H9 (cell line): ENCODE measurements around the gene GBP2. TPM values are rescaled to one million over a fixed set of nuclear protein-coding genes. Genes with fewer than 3 reads are reported as not detected.

Experiments used
- DNase-seq: peaks from one replicate; pipeline ENCODE4 v3.0.0-alpha.2; 2017
- H2AFZ ChIP-seq: one replicate; pipeline ENCODE4 v1.6.1; 2013; ENCODE audit warnings: mild to moderate bottlenecking, low read length, control low read depth, moderate library complexity
- H2AK5ac ChIP-seq: 2 replicates; pipeline ENCODE4 v1.6.1; 2013; ENCODE audit warnings: low read length, control low read depth, mixed read lengths; ENCODE audit not compliant: insufficient read length
- H2BK120ac ChIP-seq: one replicate; pipeline ENCODE4 v1.6.1; 2013; ENCODE audit warnings: low read depth, mild to moderate bottlenecking, low read length, control low read depth, inconsistent platforms; ENCODE audit not compliant: poor library complexity, severe bottlenecking
- H2BK12ac ChIP-seq: 2 replicates; pipeline ENCODE4 v1.6.1; 2013; ENCODE audit warnings: low read length, control low read depth, mixed read lengths, low read depth; ENCODE audit not compliant: insufficient read length
- H2BK15ac ChIP-seq: 2 replicates; pipeline ENCODE4 v1.6.1; 2013; ENCODE audit warnings: low read depth, low read length, control low read depth
- H2BK20ac ChIP-seq: one replicate; pipeline ENCODE4 v1.6.1; 2013; ENCODE audit warnings: low read depth, mild to moderate bottlenecking, low read length, control low read depth, inconsistent platforms; ENCODE audit not compliant: poor library complexity, severe bottlenecking
- H2BK5ac ChIP-seq: 2 replicates; pipeline ENCODE4 v1.6.1; 2013; ENCODE audit warnings: low read length, control low read depth, mixed read lengths; ENCODE audit not compliant: insufficient read length
- H3K14ac ChIP-seq: 2 replicates; pipeline ENCODE4 v1.6.1; 2013; ENCODE audit warnings: low read length, control low read depth; ENCODE audit not compliant: insufficient read depth
- H3K18ac ChIP-seq: 2 replicates; pipeline ENCODE4 v1.6.1; 2013; ENCODE audit warnings: low read depth, mild to moderate bottlenecking, mixed read lengths, low read length, control low read depth; ENCODE audit not compliant: insufficient read length
- H3K23ac ChIP-seq: 2 replicates; pipeline ENCODE4 v1.6.1; 2013; ENCODE audit warnings: low read length, control low read depth, mixed read lengths, low read depth; ENCODE audit not compliant: insufficient read length
- H3K23me2 ChIP-seq: 2 replicates; pipeline ENCODE4 v1.6.1; 2013; ENCODE audit warnings: low read depth, mild to moderate bottlenecking, mixed read lengths, low read length, control low read depth; ENCODE audit not compliant: insufficient read length, poor library complexity, severe bottlenecking
- H3K27ac ChIP-seq: 2 replicates; pipeline ENCODE4 v1.5.1; 2013; ENCODE audit warnings: low read length, control low read depth, mixed read lengths, low read depth; ENCODE audit not compliant: insufficient read length
- H3K27me3 ChIP-seq: 2 replicates; pipeline ENCODE4 v1.6.1; 2013; ENCODE audit warnings: low read length, control low read depth, inconsistent platforms; ENCODE audit not compliant: insufficient read depth
- H3K4ac ChIP-seq: 2 replicates; pipeline ENCODE4 v1.6.1; 2013; ENCODE audit warnings: low read depth, mild to moderate bottlenecking, control low read depth, inconsistent platforms, low read length, moderate library complexity
- H3K4me1 ChIP-seq: 2 replicates; pipeline ENCODE4 v1.6.1; 2013; ENCODE audit warnings: low read length, control low read depth, inconsistent platforms; ENCODE audit not compliant: insufficient read depth
- H3K4me2 ChIP-seq: 2 replicates; pipeline ENCODE4 v1.6.1; 2013; ENCODE audit warnings: low read length, control low read depth, mixed read lengths; ENCODE audit not compliant: insufficient read length, insufficient read depth
- H3K56ac ChIP-seq: 2 replicates; pipeline ENCODE4 v1.6.1; 2013; ENCODE audit warnings: low read depth, mild to moderate bottlenecking, mixed read lengths, low read length, control low read depth; ENCODE audit not compliant: insufficient read length
- H3K79me1 ChIP-seq: 2 replicates; pipeline ENCODE4 v1.6.1; 2013; ENCODE audit warnings: low read depth, mild to moderate bottlenecking, moderate library complexity, low read length, control low read depth, inconsistent platforms; ENCODE audit not compliant: insufficient read depth, poor library complexity, severe bottlenecking
- H3K79me2 ChIP-seq: 2 replicates; pipeline ENCODE4 v1.6.1; 2013; ENCODE audit warnings: low read length, control low read depth, inconsistent platforms; ENCODE audit not compliant: insufficient read depth
- H3K9ac ChIP-seq: 2 replicates; pipeline ENCODE4 v1.6.1; 2013; ENCODE audit warnings: low read length, control low read depth, mixed read lengths; ENCODE audit not compliant: insufficient read length; ENCODE audit errors: extremely low read depth
- H3K9me3 ChIP-seq: one replicate; pipeline ENCODE4 v1.6.1; 2013; ENCODE audit warnings: low read depth, low read length, inconsistent platforms; ENCODE audit not compliant: control insufficient read depth
- H3T11ph ChIP-seq: one replicate; pipeline ENCODE4 v1.6.1; 2013; ENCODE audit warnings: mild to moderate bottlenecking, low read length, control low read depth, inconsistent platforms
- H4K20me1 ChIP-seq: one replicate; pipeline ENCODE4 v1.6.1; 2013; ENCODE audit not compliant: control insufficient read depth, insufficient read length, insufficient read depth
- H4K5ac ChIP-seq: 2 replicates; pipeline ENCODE4 v1.6.1; 2013; ENCODE audit warnings: low read depth, mild to moderate bottlenecking, mixed read lengths, low read length, control low read depth; ENCODE audit not compliant: insufficient read length
- H4K8ac ChIP-seq: replicated peaks from 2 replicates; pipeline ENCODE4 v1.6.1; 2013; ENCODE audit warnings: low read length, control low read depth, mixed read lengths, low read depth; ENCODE audit not compliant: insufficient read length
- H4K91ac ChIP-seq: 2 replicates; pipeline ENCODE4 v1.6.1; 2013; ENCODE audit warnings: low read depth, mild to moderate bottlenecking, moderate library complexity, mixed read lengths, low read length, control low read depth; ENCODE audit not compliant: insufficient read length
- H3K27ac Mint-ChIP-seq, 3 experiments: 2 replicates in 2 of 3; 3 replicates in 1 of 3; pipeline ENCODE4 v1.8.0; 2020 to 2021; ENCODE audit warnings: mixed read lengths in 3 of 3, mild to moderate bottlenecking in 1 of 3, moderate library complexity in 1 of 3
- H3K27me3 Mint-ChIP-seq: 2 replicates; pipeline ENCODE4 v1.8.0; 2021; ENCODE audit warnings: low read depth, mild to moderate bottlenecking, moderate library complexity, mixed read lengths
- H3K36me3 Mint-ChIP-seq, 3 experiments: 2 replicates in 2 of 3; 3 replicates in 1 of 3; pipeline ENCODE4 v1.8.0; 2020 to 2021; ENCODE audit warnings: low read depth in 3 of 3, mixed read lengths in 3 of 3; ENCODE audit not compliant: insufficient read depth in 1 of 3
- H3K4me1 Mint-ChIP-seq, 2 experiments: 2 replicates each; pipeline ENCODE4 v1.8.0; 2020; ENCODE audit warnings: mixed read lengths in 2 of 2
- H3K4me3 Mint-ChIP-seq, 2 experiments: 2 replicates in 1 of 2; 3 replicates in 1 of 2; pipeline ENCODE4 v1.8.0; 2020 to 2021; ENCODE audit warnings: mild to moderate bottlenecking in 2 of 2, mixed read lengths in 2 of 2, moderate library complexity in 1 of 2
- H3K9me3 Mint-ChIP-seq, 2 experiments: 2 replicates in 1 of 2; 3 replicates in 1 of 2; pipeline ENCODE4 v1.8.0; 2020; ENCODE audit warnings: mild to moderate bottlenecking in 2 of 2, mixed read lengths in 2 of 2, moderate library complexity in 1 of 2
- CTCF ChIP-seq: fragments of 200-600 bp; sonication (generic); conservative IDR thresholded peaks from 3 replicates; pipeline ENCODE4 v1.8.0; 2021; ENCODE audit warnings: antibody characterized with exemption, mild to moderate bottlenecking
- WGBS: extraction: QIAGEN DNeasy Blood & Tissue Kit; methylation state at CpG from one replicate; pipeline ENCODE4 v1.1.7; 2013; ENCODE audit warnings: missing lambda C conversion rate, low lambda C conversion rate, mixed read lengths; ENCODE audit not compliant: insufficient read length; ENCODE audit errors: extremely low coverage; 5-methylcytosine and 5-hydroxymethylcytosine counted together
- total RNA-seq: library from RNA; stranded (reverse); gene quantifications from 2 replicates; pipeline ENCODE4 v1.2.1, GENCODE V29; 2021

GBP2 gene
- total RNA-seq, 1 experiment from 2014 or later: not detected

GRCh38 chr1:89142160-89142559, 16.2 kb upstream of the GBP2 start:
- no peak overlapping the region for H3K14ac ChIP-seq
- no peak overlapping the region for H3K4ac ChIP-seq
- Mint-ChIP-seq H3K27ac (0 out of 7 replicates have a peak overlapping the region, but pooled peaks of 1 of the 3 experiments have one; percentile 31), H3K27me3 (no peaks in the 10 kb centered on the region; the same call in 1 of the 2 replicates), H3K9me3 (peaks cover 4% of the 10 kb centered on the region in 2 experiments; a peak in 2 of 5 replicates), H3K4me1 (peaks cover 0 to 3% of the 10 kb centered on the region in 2 experiments; a peak in 1 of 4 replicates), H3K36me3 (no peaks in the 10 kb centered on the region), H3K4me3 (no peak overlapping the region)
- no peak overlapping the region for H3K56ac ChIP-seq
- no peaks in the 10 kb centered on the region for H3K9me3 ChIP-seq
- H3K4me1 ChIP-seq: no peaks in the 10 kb centered on the region
- H2BK5ac ChIP-seq: no peak overlapping the region
- no peak overlapping the region for H3K9ac ChIP-seq
- no peaks in the 10 kb centered on the region for H3K79me2 ChIP-seq
- H3K4me2 ChIP-seq: no peak overlapping the region
- no peak overlapping the region for H3K23ac ChIP-seq
- no peak for DNase-seq
- H3K79me1 ChIP-seq: no peaks in the 10 kb centered on the region
- TF ChIP-seq CTCF: no peak
- H2BK12ac ChIP-seq: no peak overlapping the region
- no peaks in the 10 kb centered on the region for H3K23me2 ChIP-seq
- H3K27ac ChIP-seq: no peak overlapping the region
- no CpG with 5 or more reads among the region's 4 CpGs for WGBS
- no peaks in the 10 kb centered on the region for H4K20me1 ChIP-seq
- no peak overlapping the region for H2BK15ac ChIP-seq
- no peak overlapping the region for H2AFZ ChIP-seq
- no peak overlapping the region for H4K91ac ChIP-seq
- H4K5ac ChIP-seq: no peak overlapping the region
- no peak overlapping the region for H2AK5ac ChIP-seq
- no peak overlapping the region for H4K8ac ChIP-seq
- no peaks in the 10 kb centered on the region for H3K27me3 ChIP-seq
- no peak overlapping the region for H3T11ph ChIP-seq
- no peak overlapping the region for H3K18ac ChIP-seq
- H2BK120ac ChIP-seq: no peak overlapping the region
- H2BK20ac ChIP-seq: no peak overlapping the region
